Fibroblast of villous mesenchyme (primary cell): Measurements from ENCODE around the gene PIGH. TPM values are rescaled to one million over a fixed set of nuclear protein-coding genes. Genes with fewer than 3 reads are reported as not detected.
A peak's percentile ranks its signal among the peaks of the same experiment; 100 is the strongest.

Experiments
- DNase-seq: peaks from one replicate; pipeline ENCODE4 v3.0.0-alpha.2; 2010; ENCODE audit warnings: low read depth
- H3K4me3 ChIP-seq: 2 replicates; pipeline ENCODE4 v1.5.1; 2011; ENCODE audit warnings: low read depth, mild to moderate bottlenecking, low read length
- total RNA-seq: library from RNA; depleted of rRNA; stranded (reverse); fragments of >200 nt; gene quantifications from 2 replicates; pipeline ENCODE4 v1.2.3, GENCODE V29; 2012
- TF ChIP-seq, protein P1 (sequence below): IDR thresholded peaks from 2 replicates; pipeline ENCODE4 v1.5.1; 2012; ENCODE audit warnings: low read depth, mild to moderate bottlenecking, low read length; ENCODE audit not compliant: insufficient read depth

The PIGH gene, protein sequence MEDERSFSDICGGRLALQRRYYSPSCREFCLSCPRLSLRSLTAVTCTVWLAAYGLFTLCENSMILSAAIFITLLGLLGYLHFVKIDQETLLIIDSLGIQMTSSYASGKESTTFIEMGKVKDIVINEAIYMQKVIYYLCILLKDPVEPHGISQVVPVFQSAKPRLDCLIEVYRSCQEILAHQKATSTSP
- 15.5 and 17.7 TPM in 2 replicates for total RNA-seq

DNA sequence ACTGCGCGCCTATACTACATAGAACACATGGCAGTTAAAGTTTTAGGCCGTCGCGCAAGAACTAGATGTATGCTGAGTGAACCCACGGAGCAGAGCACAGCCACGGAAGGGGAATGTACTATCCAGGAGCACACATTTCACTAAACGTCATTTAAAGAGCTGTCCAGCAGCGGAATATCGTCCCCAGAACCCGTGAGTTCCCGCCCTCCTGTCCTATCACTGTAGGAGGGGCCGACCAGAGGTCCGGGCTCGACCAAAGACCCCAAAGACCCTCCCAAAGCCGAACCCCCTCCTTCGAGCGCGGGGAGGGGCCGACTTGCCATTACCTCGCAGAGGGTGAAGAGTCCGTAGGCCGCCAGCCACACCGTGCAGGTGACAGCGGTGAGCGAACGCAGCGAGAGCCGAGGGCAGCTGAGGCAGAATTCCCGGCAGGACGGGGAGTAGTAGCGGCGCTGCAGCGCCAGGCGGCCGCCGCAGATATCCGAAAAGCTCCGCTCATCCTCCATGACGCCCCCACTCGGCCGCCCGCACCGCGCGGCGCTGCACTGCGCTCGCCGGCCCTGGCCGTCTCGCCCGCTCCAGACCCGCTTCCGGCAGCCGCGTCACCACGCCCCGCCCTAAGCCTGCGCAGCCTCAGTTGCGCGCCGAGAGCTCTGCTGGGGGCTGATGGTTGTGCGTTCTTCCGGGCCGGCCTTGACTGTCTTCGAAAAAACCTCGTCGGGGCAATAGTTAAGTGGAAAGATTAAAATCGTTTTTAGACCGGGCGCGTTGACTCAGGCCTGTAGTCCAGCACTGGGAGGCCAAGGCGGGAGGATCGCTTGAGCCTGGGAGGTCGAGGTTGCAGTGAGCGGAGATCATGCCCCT is at the start of gene PIGH:
Gene PIGH (minus strand): TSS at position 571 of the 864 bp plus-strand sequence. CDS start 65 bp downstream, at position 506.
- TF ChIP-seq, protein P1, sequence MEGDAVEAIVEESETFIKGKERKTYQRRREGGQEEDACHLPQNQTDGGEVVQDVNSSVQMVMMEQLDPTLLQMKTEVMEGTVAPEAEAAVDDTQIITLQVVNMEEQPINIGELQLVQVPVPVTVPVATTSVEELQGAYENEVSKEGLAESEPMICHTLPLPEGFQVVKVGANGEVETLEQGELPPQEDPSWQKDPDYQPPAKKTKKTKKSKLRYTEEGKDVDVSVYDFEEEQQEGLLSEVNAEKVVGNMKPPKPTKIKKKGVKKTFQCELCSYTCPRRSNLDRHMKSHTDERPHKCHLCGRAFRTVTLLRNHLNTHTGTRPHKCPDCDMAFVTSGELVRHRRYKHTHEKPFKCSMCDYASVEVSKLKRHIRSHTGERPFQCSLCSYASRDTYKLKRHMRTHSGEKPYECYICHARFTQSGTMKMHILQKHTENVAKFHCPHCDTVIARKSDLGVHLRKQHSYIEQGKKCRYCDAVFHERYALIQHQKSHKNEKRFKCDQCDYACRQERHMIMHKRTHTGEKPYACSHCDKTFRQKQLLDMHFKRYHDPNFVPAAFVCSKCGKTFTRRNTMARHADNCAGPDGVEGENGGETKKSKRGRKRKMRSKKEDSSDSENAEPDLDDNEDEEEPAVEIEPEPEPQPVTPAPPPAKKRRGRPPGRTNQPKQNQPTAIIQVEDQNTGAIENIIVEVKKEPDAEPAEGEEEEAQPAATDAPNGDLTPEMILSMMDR: peak; percentile 56
- peak within 1 kb of the TSS; percentile 94 for H3K4me3 ChIP-seq
- peak; percentile 86 for DNase-seq

DNA sequence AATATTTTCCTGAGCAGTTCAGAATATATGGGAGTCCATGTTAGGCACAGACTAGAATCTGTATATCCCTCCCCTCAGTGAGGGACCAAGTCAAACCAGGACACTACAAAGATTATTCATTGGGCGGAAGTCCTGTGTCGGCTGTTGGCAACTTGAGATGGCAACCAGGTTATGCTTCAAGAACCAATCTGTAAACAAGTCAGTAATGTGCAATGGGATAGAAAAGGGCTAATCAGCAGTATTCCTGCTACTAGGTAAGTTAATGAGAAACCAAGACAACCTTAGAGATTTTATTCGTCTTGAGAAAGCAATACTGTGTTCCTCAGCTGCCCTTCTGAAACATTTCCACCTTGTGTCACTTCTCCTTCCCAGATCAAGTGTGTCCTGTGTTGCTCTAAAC is 46.1 kb upstream of the PIGH start:
- TF ChIP-seq, protein P1: no peak
- no peak for DNase-seq
- no peak overlapping the region for H3K4me3 ChIP-seq

DNA sequence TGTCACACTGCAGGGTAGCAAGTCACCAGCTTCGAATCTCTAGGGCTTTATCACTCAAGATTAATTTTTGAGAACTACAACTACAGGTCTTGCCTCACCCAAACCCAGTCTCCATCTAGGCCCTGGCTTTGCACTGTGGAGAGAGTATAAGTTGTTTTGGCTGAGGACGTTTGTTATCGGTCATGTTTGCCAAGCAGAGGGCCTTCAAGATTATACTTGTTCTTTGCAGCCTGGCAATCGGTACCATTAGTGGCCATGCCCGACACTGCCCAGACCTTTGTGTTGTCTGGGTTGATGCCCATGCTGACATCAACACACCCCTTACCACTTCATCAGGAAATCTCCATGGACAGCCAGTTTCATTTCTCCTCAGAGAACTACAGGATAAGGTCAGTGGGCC is 45.3 kb upstream of the PIGH start:
- TF ChIP-seq, protein P1: no peak

DNA sequence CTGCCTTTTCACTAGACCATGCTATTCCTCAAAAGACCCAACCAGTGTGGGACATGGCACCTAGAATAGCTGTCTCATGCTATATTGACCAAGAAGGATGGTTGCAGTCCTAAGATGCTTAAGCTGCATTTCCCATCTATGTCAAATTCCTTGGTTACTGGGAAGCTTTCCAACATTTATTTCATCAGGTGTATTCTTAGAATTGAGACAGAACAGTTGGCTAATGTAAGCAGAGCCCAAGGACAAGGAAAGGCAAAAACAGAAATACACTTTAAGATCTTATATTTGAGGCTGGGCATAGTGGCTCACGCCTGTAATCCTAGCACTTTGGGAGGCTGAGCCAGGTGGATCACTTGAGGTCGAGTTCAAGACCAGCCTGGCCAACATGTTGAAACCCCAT is 44.4 kb upstream of the PIGH start:
- DNase-seq: no peak
- H3K4me3 ChIP-seq: no peak overlapping the region
- TF ChIP-seq, protein P1: no peak

More for the DNA sequence above, 45.3 kb upstream of the PIGH start:
- no peak for DNase-seq
- H3K4me3 ChIP-seq: no peak overlapping the region

DNA sequence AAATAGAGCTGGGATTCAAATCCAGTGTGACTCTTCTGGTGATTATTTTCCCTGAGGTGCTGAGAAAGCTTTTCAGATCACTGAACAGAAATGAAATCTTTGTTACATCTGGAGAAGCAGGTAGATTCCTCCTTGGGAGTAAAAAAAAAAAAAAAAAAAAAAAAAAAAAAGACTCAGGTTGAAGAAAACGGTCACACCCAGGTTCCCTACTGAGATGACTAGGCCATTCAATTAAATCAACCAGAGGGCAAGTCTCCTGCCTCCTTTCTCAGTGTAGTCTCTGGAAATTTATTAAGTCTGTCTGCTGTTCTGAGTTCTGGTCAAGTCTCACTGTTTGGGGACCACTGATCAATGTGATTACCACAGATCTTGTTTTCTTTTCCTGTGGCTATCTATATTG is 43.6 kb upstream of the PIGH start:
- DNase-seq: no peak
- TF ChIP-seq, protein P1: no peak
- H3K4me3 ChIP-seq: no peak overlapping the region

DNA sequence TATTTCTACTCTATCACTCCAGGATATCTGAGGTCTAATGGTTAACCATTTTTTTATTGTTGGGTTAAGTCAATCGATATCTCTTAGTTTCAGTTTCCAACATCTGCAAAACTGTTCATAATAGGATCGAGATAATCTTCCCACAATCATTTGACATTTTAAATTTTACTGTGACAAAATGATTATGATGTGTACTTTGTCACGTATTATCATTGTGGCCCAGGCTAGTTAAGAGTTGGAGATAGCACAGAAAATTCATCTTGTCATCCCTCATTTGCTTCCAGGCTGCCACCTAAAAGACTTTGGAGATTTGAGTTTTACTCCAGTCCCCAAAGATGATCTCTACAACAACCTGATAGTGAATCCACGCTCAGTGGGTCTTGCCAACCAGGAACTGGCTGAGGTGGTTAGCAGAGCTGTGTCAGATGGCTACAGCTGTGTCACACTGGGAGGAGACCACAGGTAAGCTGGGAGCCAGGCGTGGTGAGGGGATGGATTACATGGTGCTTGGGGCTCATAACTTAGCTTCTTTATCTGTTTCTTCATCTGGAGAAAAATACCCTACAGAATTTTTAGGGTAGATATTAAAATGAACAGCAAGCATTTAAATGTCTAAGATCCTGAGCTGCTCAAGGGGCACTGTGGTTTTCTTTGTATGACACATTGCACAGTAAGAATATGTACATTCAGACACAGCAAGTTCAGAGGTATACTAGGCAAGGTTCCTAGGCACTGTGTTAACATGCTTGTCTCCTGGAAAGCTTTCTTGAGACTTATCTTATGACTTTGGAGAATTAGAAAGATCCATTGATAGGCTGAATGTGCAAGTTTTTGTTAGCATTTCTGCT is 42.1 kb upstream of the PIGH start:
- TF ChIP-seq, protein P1: no peak
- H3K4me3 ChIP-seq: no peak overlapping the region
- no peak for DNase-seq
